BE2C (cell line): ENCODE results near the gene RBM6.

Source experiments
- DNase-seq: peaks from one replicate; pipeline ENCODE4 v3.0.0-alpha.2; 2020
- H3K27me3 ChIP-seq: fragments of 250-450 bp; sonication (Bioruptor Pico); 2 replicates; pipeline ENCODE4 v1.5.1; 2020; ENCODE audit warnings: mild to moderate bottlenecking
- H3K36me3 ChIP-seq: fragments of 250-450 bp; sonication (Bioruptor Pico); 2 replicates; pipeline ENCODE4 v1.5.1; 2020; ENCODE audit warnings: mild to moderate bottlenecking
- H3K4me1 ChIP-seq: fragments of 250-450 bp; sonication (Bioruptor Pico); 2 replicates; pipeline ENCODE4 v1.5.1; 2020
- H3K4me3 ChIP-seq: 2 replicates; pipeline ENCODE4 v1.5.1; 2011; ENCODE audit warnings: low read depth, low read length
- H3K9me3 ChIP-seq: fragments of 250-450 bp; sonication (Bioruptor Pico); 2 replicates; pipeline ENCODE4 v1.5.1; 2020
- TF ChIP-seq, protein P1 (sequence below): IDR thresholded peaks from 2 replicates; pipeline ENCODE4 v1.5.1; 2012; ENCODE audit warnings: mild to moderate bottlenecking, low read depth, low read length

Gene RBM6

DNA sequence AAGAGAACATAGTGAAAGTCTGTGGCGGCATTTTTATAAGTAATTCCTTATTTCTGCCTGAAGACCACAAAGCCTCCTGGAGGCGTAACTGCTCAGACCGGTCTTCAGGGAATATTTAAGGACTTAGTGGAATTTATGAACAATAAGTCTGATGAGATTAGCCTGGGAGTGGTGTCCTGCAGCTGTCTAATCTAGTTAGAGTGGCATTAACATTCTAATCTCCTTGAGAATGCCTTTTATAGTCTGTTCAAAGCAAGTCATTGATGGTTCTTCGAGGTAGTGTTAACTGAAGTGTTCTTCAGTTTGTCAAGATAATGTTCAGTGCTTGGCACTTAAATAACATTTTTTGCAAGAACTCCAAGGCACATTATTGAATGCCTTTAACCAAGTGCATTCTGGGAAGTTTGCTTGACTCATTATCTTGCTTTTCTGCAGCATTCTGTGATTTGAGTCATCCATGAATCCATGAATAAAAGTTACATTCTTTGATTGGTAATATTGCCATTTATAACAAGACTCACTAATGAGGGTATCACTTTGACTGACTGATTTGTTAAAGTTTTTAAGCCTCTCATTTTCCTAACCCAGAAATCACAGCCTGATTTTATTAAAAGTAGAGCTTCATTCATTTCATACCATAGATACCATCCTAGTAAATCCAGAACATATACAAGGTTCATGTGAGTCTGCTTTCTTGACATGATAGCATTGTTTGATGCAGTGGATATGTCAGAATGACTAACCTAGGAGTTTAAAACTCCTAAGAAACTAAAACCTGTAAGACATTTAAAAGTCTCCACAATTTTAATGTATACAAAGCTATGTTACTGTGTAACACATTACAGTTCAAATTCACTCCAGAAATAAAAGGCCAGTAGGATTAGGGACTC, 161.3 kb downstream of the RBM6 start:
- no peaks in the 10 kb centered on the region for H3K9me3 ChIP-seq
- H3K4me3 ChIP-seq, result no peak overlapping the region
- no peaks in the 10 kb centered on the region for H3K4me1 ChIP-seq
- TF ChIP-seq, protein P1, sequence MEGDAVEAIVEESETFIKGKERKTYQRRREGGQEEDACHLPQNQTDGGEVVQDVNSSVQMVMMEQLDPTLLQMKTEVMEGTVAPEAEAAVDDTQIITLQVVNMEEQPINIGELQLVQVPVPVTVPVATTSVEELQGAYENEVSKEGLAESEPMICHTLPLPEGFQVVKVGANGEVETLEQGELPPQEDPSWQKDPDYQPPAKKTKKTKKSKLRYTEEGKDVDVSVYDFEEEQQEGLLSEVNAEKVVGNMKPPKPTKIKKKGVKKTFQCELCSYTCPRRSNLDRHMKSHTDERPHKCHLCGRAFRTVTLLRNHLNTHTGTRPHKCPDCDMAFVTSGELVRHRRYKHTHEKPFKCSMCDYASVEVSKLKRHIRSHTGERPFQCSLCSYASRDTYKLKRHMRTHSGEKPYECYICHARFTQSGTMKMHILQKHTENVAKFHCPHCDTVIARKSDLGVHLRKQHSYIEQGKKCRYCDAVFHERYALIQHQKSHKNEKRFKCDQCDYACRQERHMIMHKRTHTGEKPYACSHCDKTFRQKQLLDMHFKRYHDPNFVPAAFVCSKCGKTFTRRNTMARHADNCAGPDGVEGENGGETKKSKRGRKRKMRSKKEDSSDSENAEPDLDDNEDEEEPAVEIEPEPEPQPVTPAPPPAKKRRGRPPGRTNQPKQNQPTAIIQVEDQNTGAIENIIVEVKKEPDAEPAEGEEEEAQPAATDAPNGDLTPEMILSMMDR, result no peak
- H3K36me3 ChIP-seq, result peaks cover 54% of the 10 kb centered on the region
- no peak for DNase-seq
- no peaks in the 10 kb centered on the region for H3K27me3 ChIP-seq

DNA sequence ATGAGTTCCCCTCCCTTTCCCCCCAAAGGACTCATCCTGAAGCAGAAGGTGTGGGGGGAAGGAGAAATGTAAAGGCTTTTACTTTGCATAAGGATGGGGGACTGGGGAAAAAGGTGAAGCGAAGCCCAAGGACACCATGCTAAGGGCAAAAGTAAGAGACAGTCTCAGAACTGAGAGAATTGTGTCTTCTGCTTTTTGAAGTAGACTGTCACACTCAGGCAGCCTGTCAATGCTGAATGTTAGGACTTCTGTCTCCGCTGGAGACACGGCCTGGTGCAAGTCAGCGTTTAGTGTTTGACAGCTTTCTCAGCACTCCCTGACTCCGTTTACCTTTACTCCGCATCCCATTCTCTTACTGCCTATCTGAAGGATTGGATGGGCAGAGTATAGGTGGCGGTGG, 162.6 kb downstream of the RBM6 start:
- no peak for DNase-seq
- TF ChIP-seq, protein P1, result no peak
- Histone ChIP-seq H3K27me3 (no peaks in the 10 kb centered on the region), H3K4me3 (no peak overlapping the region), H3K4me1 (no peaks in the 10 kb centered on the region), H3K36me3 (peaks cover 65% of the 10 kb centered on the region), H3K9me3 (no peaks in the 10 kb centered on the region)

DNA sequence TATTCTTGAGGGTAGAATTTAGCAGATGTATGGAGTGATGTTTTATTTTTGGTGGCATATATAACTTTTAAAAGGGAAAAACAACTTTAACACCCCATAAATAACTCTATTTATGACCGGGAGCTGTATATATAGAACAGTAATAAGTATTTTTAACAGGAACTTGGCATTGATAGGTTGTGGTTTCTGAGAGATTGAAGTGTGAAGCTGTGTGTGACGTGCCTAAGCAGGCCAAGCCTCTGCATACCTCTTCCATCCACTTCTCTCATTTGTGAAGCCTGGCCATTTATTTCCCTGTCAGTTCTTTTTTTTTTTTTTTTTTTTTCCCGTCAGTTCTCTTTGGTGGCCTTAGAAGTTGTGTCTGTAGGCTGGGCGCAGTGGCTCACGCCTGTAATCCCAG, 171.8 kb downstream of the RBM6 start:
- Histone ChIP-seq H3K9me3 (no peaks in the 10 kb centered on the region), H3K4me1 (no peaks in the 10 kb centered on the region), H3K27me3 (no peaks in the 10 kb centered on the region), H3K36me3 (peaks cover 65% of the 10 kb centered on the region), H3K4me3 (no peak overlapping the region)
- TF ChIP-seq, protein P1, result no peak
- no peak for DNase-seq

DNA sequence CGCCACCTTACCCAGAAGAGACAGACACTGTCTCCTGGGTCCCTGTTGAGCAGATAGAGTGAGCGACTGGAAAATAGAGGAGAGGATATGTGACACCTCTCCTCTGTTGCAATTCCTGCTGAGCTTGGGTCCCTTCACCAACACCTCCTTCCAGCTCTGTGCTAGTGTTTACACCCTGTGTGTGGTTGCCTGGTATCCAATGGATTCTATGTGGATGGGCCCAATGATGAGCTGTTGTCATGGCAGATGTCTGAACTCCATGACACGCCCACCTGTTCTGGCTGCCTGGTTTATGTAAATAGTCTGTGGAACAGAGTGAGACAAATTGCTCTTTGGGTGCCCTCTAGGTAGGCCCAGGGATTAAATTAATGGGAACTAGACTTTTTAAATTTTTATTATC, 172.5 kb downstream of the RBM6 start:
- Histone ChIP-seq H3K27me3 (no peaks in the 10 kb centered on the region), H3K9me3 (no peaks in the 10 kb centered on the region), H3K4me1 (no peaks in the 10 kb centered on the region), H3K36me3 (peaks cover 65% of the 10 kb centered on the region), H3K4me3 (no peak overlapping the region)
- no peak for DNase-seq
- TF ChIP-seq, protein P1, result no peak

DNA sequence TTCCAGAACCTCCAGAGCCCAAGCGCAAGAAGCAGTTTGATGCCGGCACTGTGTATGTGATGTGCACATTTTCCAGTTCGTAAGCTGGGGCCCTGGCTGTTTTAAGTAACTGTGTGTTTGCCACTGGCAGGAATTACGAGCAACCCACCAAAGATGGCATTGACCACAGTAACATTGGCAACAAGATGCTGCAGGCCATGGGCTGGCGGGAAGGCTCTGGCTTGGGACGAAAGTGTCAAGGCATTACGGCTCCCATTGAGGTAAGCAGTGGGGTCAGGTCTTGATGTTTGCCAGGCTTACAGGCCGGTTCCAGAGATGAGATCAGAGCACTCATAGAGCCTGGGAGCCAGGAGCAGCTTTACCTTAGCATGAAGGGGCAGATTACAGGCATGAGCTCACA, 177.2 kb downstream of the RBM6 start:
- no peak overlapping the region for H3K4me3 ChIP-seq
- H3K9me3 ChIP-seq, result no peaks in the 10 kb centered on the region
- H3K36me3 ChIP-seq, result peaks cover 42% of the 10 kb centered on the region
- no peaks in the 10 kb centered on the region for H3K4me1 ChIP-seq
- H3K27me3 ChIP-seq, result no peaks in the 10 kb centered on the region
- no peak for DNase-seq
- TF ChIP-seq, protein P1, result no peak

DNA sequence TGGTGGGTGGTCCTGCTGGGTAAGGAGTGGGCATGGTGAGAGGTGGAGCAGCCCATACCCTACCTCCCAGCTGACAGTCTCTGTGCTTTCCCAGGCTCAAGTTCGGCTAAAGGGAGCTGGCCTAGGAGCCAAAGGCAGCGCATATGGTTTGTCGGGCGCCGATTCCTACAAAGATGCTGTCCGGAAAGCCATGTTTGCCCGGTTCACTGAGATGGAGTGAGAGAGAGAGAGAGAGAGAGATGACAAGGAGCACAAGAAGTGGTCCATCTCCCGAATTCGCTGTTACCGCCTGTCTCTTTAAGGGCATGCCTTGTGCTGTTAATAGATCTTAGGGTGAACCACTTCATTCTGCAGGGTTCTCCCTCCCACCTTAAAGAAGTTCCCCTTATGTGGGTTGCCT, 178.3 kb downstream of the RBM6 start:
- Histone ChIP-seq H3K27me3 (no peaks in the 10 kb centered on the region), H3K9me3 (no peaks in the 10 kb centered on the region), H3K4me3 (no peak overlapping the region), H3K4me1 (peaks cover 3% of the 10 kb centered on the region), H3K36me3 (peaks cover 36% of the 10 kb centered on the region)
- DNase-seq, result no peak
- TF ChIP-seq, protein P1, result no peak
